ENCODE results near the gene SEC31B. TPM values are rescaled to one million over a fixed set of nuclear protein-coding genes. Genes with fewer than 3 reads are reported as not detected.

The SEC31B gene
- total and polyA plus RNA-seq, 9 of the 15 experiments (the other 6 are each of a cell fraction or from before 2014, with no cell fraction given), result 0.91 to 7.0 (median 2.4) TPM

- POLR2A ChIA-PET, result no interaction called here
- Histone ChIP-seq H3K4me3 (no peak overlapping the region), H3K9me3 (replicated peaks; ENCODE audit: control insufficient read depth, insufficient read depth, low read depth, low read length) (no peaks in the 10 kb centered on the region), H3K36me3 (ENCODE audit: control insufficient read depth, insufficient read depth, low read length) (no peaks in the 10 kb centered on the region), H4K20me1 (replicated peaks; ENCODE audit: control insufficient read depth, insufficient read depth, low read length) (no peaks in the 10 kb centered on the region), H2AFZ (ENCODE audit: low read depth, low read length) (no peak overlapping the region), H3K4me2 (ENCODE audit: insufficient read depth, low read length) (no peak overlapping the region), H3K27ac (ENCODE audit: extremely low read depth, low read depth, low read length) (no peak overlapping the region), H3K9me1 (ENCODE audit: control insufficient read depth, insufficient read depth, low read length) (no peaks in the 10 kb centered on the region), H3K27me3 (ENCODE audit: control insufficient read depth in 2 of 2, insufficient read depth in 2 of 2, low read length in 2 of 2) (peaks cover 0 to 5% of the 10 kb centered on the region in 2 experiments; a peak in 2 of 5 replicates), H3K9ac (ENCODE audit: insufficient read depth in 1 of 2, low read depth in 2 of 2, low read length in 2 of 2) (no peak overlapping the region), H3K4me1 (replicated peaks in 1 of 2; ENCODE audit: control insufficient read depth in 2 of 2, insufficient read depth in 2 of 2, low read length in 2 of 2) (no peaks in the 10 kb centered on the region; a peak in 1 of 5 replicates), H3K79me2 (ENCODE audit: control insufficient read depth, insufficient read depth, low read length) (no peaks in the 10 kb centered on the region)
- CTCF ChIA-PET (ENCODE audit: low intra/inter-chr PET ratio), result no interaction called here
- no peak for TF ChIP-seq SMAD2 (IDR thresholded peaks at IDR 0.05; ENCODE audit: low read depth, low read length)
- TF ChIP-seq, protein P1, sequence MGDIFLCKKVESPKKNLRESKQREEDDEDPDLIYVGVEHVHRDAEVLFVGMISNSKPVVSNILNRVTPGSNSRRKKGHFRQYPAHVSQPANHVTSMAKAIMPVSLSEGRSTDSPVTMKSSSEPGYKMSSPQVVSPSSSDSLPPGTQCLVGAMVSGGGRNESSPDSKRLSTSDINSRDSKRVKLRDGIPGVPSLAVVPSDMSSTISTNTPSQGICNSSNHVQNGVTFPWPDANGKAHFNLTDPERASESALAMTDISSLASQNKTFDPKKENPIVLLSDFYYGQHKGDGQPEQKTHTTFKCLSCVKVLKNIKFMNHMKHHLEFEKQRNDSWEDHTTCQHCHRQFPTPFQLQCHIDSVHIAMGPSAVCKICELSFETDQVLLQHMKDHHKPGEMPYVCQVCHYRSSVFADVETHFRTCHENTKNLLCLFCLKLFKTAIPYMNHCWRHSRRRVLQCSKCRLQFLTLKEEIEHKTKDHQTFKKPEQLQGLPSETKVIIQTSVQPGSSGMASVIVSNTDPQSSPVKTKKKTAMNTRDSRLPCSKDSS (IDR thresholded peaks at IDR 0.05; ENCODE audit: low read depth, partially characterized antibody), result no peak
- peak; percentile 23; the same call in 1 of the 2 replicates for TF ChIP-seq FOSL1 (tag; conservative IDR thresholded peaks at IDR 0.05)
- no peak for TF ChIP-seq ZNF695 (CRISPR knock-in tag; IDR thresholded peaks at IDR 0.05)
- no peak for TF ChIP-seq RBBP5 (IDR thresholded peaks at IDR 0.05; ENCODE audit: borderline replicate concordance, insufficient read depth, low read length, poor library complexity, severe bottlenecking)
- no peak for TF ChIP-seq NCOR1 (IDR thresholded peaks at IDR 0.05)
- no peak for TF ChIP-seq PTTG1 (tag; IDR thresholded peaks at IDR 0.05; ENCODE audit: low read depth)
- TF ChIP-seq DACH1 (IDR thresholded peaks at IDR 0.05; ENCODE audit: partially characterized antibody), result no peak
- FAIRE-seq (no peak), DNase-seq (ENCODE audit: extremely low read depth in 1 of 4, low spot score in 3 of 4) (no peak), ATAC-seq (no peak)
- in situ Hi-C loops (cut with MboI), result no loop called here
- WGBS (ENCODE audit: insufficient coverage, low coverage, missing lambda C conversion rate), result 9% methylated on average over 1 of the region's 1 CpG
- BruUV-seq (replicated peaks), result no TSS peak
- intact Hi-C loops (cut with micrococcal nuclease), result no loop called here
Measured at GRCh38 chr10:100469756-100470155, 49.9 kb downstream of the SEC31B start.
